GM12891 (cell line): ENCODE measurements around the gene CMTM3.

Experiments used
- DNase-seq: peaks from one replicate; pipeline ENCODE4 v3.0.0; 2011; ENCODE audit warnings: low spot score; ENCODE audit not compliant: insufficient read length
- FAIRE-seq: peaks from 2 replicates; lab custom pipeline; 2011; peaks lifted over from hg19 to GRCh38; lab: Jason Lieb, UNC
- PAX5 ChIP-seq: IDR thresholded peaks from 2 replicates; pipeline ENCODE4 v1.6.1; 2011; ENCODE audit warnings: low read length, moderate library complexity, mild to moderate bottlenecking; ENCODE audit not compliant: insufficient read depth, severe bottlenecking
- POLR2A ChIP-seq: IDR thresholded peaks from 2 replicates; pipeline ENCODE4 v1.6.1; 2011; ENCODE audit warnings: low read depth, low read length, control low read depth
- POLR2AphosphoS5 ChIP-seq: IDR thresholded peaks from 2 replicates; pipeline ENCODE4 v1.6.1; 2011; ENCODE audit warnings: low read depth, low read length, control low read depth
- POU2F2 ChIP-seq: IDR thresholded peaks from 2 replicates; pipeline ENCODE4 v1.6.1; 2011; ENCODE audit warnings: low read depth, mild to moderate bottlenecking, control low read depth, low read length, moderate library complexity
- SPI1 ChIP-seq: IDR thresholded peaks from 2 replicates; pipeline ENCODE4 v1.6.1; 2011; ENCODE audit warnings: low read depth, low read length, control low read depth
- TAF1 ChIP-seq: IDR thresholded peaks from 2 replicates; pipeline ENCODE4 v1.6.1; 2011; ENCODE audit warnings: low read depth, low read length, control low read depth

Gene CMTM3

DNA sequence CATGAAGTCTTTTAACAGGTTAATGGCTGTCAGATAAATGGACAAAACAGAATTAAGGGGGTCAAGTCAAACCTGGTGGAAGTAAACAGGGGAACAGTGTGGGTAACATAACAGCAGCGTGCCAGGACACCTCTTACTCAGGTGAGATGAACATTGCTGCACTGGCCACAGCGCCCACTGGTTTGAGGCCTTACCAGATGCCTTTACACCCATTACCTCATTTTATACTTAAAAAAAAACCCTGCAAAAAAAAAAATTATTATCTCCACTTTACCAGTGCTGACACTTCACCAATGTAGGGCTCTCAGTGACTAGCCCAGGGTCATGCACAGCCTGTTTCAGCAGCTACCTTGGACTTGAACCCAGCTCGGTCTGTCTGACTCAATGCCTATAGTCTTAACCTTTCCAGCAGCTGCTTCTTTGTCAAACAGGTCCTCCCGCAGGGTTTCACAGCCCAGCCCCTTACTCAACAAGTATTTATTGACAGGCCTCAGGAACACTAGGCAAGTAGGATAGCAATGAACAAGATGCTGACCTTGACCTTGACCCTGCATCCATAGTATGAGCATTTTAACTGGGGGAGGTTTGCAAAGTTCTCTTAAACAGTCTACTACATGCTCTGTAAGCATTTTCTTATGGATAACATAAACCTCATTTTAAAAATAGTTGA, 30.2 kb downstream of the CMTM3 start:
- no peak for TF ChIP-seq TAF1
- TF ChIP-seq POLR2AphosphoS5 = no peak
- TF ChIP-seq POU2F2 = no peak
- no peak for TF ChIP-seq POLR2A
- no peak for TF ChIP-seq PAX5
- TF ChIP-seq SPI1 = no peak
- FAIRE-seq = no peak
- no peak for DNase-seq

DNA sequence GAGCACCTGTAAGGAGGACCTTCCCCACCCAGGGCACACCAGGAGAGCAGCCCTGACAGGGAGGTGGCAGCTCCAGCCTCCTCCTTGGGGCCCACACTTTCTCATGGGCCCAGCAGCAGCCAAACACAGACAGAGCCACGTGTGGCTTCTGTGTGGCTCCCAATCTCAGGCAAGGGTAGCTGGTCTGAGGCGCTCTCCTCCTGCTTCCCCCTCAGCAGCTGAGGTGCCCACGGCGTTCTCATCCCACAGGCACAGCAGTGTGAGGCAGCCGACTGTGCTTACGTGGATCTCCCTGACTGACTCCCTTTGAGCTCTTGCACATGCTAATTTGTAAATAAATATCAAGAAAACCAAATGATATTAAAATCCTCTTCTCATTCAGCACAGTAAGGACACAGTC, 30.9 kb downstream of the CMTM3 start:
- no peak for TF ChIP-seq POLR2A
- no peak for TF ChIP-seq POU2F2
- TF ChIP-seq POLR2AphosphoS5 = no peak
- no peak for TF ChIP-seq TAF1
- no peak for TF ChIP-seq PAX5
- TF ChIP-seq SPI1 = no peak
- DNase-seq (no peak), FAIRE-seq (no peak)

- no peak for TF ChIP-seq POLR2A
- TF ChIP-seq POU2F2 = no peak
- TF ChIP-seq TAF1 = no peak
- TF ChIP-seq POLR2AphosphoS5 = no peak
- no peak for TF ChIP-seq SPI1
- no peak for TF ChIP-seq PAX5
- FAIRE-seq = no peak
- no peak for DNase-seq
These were observed 31.7 kb downstream of the CMTM3 start for GRCh38 chr16:66636199-66636598.

DNA sequence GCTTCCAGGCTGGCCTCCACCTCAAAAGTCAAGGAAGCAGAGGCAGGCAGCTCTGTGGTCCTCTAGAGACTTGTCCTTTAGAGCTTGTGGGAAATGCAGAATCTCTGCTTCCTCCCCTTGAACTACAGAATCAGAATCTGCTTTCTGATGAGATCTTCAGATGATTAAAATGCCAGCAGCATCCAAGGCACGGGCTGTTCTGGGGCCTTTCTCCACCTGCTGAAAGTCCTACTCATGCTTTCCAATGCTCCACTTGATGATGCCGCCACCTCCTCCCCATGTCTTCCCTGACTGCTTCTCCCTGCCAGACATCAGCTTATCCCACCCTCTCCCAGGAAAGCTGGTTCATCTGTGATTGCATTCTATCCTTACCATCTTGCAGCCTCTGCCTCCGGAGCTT, 33.3 kb downstream of the CMTM3 start:
- TF ChIP-seq POLR2A = no peak
- TF ChIP-seq PAX5 = no peak
- no peak for TF ChIP-seq SPI1
- no peak for TF ChIP-seq TAF1
- no peak for TF ChIP-seq POLR2AphosphoS5
- TF ChIP-seq POU2F2 = no peak
- no peak for FAIRE-seq
- no peak for DNase-seq

DNA sequence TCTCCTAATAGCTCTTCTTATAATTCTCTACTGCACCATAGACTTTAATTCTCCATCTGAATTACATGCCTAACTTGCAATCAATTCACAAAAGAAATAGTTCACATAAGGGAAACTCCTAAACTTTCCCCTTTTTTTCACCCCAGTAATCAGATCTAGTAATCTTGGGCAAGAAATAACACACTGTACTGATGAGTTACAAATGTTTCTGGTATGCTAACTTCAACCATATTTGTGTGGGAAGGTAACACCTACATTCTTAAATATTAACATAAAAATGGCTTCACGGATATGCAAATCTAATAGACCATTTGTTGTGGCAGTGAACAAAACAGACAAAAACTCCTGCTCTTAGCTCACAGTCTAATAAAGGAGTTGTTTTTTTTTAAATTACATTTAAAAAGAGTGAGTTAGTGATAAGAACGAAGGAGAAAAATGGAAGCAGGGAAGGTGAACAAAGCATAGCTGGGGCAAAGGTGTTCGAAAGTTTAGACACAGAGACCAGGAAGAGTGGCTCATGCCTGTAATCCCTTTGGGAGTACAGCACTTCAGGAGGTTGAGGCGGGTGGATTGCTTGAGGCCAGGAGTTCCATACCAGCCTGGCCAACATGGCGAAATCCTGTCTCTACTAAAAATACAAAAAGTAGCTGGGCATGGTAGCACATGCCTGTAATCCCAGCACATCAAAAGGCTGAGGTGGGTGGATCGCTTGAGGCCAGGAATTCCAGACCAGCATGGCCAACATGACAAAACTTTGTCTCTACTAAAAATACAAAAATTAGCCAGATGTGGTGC, 34.8 kb downstream of the CMTM3 start:
- FAIRE-seq = no peak
- TF ChIP-seq POLR2AphosphoS5 = no peak
- no peak for DNase-seq

DNA sequence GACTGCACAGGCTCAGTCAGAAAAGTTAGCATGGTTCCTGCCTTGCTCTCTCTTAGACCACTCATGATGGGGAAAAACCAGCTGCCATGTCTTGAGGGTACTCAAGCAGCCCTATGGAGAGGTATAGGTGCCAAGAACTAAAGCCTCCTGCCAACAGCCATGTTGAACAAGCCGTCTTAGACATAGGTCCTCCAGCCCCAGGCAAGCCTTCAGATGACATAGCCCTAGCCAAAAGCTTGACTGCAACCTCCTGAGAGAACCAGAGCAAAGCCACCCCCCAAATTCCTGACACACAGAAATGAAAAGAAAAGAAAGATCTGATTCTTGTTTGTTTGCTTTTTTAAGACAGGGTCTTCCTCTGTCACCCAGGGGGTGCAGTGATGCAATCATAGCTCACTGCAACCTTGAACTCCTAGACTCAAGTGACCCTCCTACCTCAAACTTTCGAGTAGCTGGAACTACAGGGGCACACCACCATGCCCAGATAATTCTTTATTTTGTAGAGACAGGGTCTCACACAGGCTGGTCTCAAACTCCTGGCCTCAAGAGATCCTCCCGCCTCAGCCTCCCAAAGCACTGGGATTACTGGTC, 36.3 kb downstream of the CMTM3 start:
- no peak for TF ChIP-seq POU2F2
- TF ChIP-seq SPI1 = no peak
- TF ChIP-seq POLR2A = no peak
- TF ChIP-seq POLR2AphosphoS5 = no peak
- no peak for TF ChIP-seq PAX5
- no peak for TF ChIP-seq TAF1
- no peak for DNase-seq
- no peak for FAIRE-seq

- no peak for DNase-seq
- FAIRE-seq = no peak
- no peak for TF ChIP-seq SPI1
- TF ChIP-seq POLR2AphosphoS5 = no peak
- TF ChIP-seq POLR2A = no peak
- TF ChIP-seq PAX5 = no peak
- no peak for TF ChIP-seq POU2F2
- no peak for TF ChIP-seq TAF1
These were observed 36.9 kb downstream of the CMTM3 start for GRCh38 chr16:66641387-66641786.

GRCh38 chr16:66647866-66648265, 43.4 kb downstream of the CMTM3 start:
- no peak for TF ChIP-seq POLR2AphosphoS5
- TF ChIP-seq TAF1 = no peak
- TF ChIP-seq POLR2A = no peak
- no peak for TF ChIP-seq POU2F2
- TF ChIP-seq PAX5 = no peak
- no peak for TF ChIP-seq SPI1
- no peak for FAIRE-seq
- no peak for DNase-seq

- TF ChIP-seq SPI1 (no peak), POU2F2 (no peak), POLR2AphosphoS5 (no peak), POLR2A (no peak), PAX5 (no peak)
- no peak for FAIRE-seq
- DNase-seq = no peak
These were observed 44.7 kb downstream of the CMTM3 start for GRCh38 chr16:66649167-66649566.

- no peak for TF ChIP-seq PAX5
- no peak for FAIRE-seq
- no peak for DNase-seq
These were observed 45.2 kb downstream of the CMTM3 start for GRCh38 chr16:66649636-66650205.
